A172 (cell line): Measurements from ENCODE around the gene PLA2G4F. TPM values are rescaled to one million over a fixed set of nuclear protein-coding genes. Genes with fewer than 3 reads are reported as not detected.

Experiments
- DNase-seq: peaks from one replicate; pipeline ENCODE4 v3.0.0-alpha.2; 2015; ENCODE audit warnings: low spot score
- total RNA-seq: library from RNA; depleted of rRNA; stranded (reverse); fragments of >200 nt; shearing (Covaris generic); gene quantifications from 2 replicates; pipeline ENCODE4 v1.2.3, GENCODE V29; 2014

Gene PLA2G4F
- total RNA-seq, 1 experiment from 2014 or later, result not detected

DNA sequence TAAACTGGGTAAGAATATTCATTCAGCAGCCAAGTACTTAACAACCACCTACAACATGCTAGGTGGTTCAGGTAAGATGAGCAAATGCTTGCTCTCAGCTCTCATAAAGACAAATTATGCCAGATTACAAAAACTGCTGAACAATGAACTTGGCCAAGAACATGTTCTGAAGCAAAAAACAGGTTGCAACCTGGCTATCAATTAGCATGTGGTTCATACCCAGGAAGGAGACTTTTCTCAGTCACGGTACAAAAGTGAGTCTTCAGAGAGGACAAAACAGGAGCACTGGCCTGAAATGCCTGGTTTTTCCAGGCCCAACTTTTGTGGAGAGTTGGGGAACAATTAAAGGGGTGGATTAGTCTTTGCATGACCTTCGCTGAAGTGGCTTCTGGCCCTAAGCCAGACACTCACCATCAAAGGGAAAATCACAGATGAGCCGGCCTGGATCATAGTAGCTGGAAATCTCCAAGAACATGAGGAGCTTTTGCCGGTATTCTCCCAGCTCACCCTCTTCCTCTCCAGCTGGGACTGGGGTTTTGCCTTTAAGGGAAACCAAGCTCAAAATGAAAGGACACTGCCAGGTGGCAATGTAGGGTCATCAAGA, 7.6 kb upstream of the PLA2G4F start:
- DNase-seq, result no peak

DNA sequence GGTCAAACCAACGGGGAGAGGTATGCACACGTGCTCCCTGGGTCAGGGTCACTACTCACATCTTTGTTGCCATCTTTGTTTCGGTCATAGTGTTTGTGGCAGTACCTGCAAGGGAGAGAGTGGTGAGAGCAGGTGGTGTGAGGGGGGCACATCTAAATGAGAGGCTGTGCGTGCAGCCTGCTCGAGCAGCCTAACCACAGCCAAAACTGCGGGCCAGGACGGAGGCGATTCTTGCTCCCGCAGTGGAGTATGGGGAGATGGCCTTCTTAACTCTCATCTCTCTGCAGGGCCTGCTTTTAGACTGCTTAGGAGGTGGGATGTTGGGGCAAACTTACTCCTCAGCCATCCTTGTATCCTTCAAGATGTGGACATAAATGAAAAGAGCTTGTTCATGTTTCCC, 6.9 kb upstream of the PLA2G4F start:
- no peak for DNase-seq

DNA sequence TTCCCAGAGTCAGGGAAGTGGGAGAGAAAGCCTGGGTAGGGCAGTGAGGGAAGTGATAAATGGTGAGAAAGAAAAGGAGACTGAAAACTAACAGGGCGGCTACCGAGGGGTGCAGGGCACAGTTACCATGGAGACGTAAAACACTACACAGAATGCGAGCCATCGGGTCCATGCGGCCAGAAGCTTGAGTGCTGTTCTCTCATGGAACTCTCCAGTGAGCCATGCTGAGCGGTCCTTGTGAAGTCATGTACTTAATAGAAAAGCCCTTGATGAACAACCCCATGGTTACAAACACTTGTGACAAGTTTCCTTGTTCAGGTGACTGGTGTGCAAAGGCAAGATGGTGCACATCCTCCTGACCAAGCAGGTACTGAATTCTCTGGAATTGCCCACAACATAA, 3.7 kb upstream of the PLA2G4F start:
- DNase-seq, result no peak

- DNase-seq, result peak; percentile 33
Observed at GRCh38 chr15:42159381-42160015, 3.1 kb upstream of the PLA2G4F start.

DNA sequence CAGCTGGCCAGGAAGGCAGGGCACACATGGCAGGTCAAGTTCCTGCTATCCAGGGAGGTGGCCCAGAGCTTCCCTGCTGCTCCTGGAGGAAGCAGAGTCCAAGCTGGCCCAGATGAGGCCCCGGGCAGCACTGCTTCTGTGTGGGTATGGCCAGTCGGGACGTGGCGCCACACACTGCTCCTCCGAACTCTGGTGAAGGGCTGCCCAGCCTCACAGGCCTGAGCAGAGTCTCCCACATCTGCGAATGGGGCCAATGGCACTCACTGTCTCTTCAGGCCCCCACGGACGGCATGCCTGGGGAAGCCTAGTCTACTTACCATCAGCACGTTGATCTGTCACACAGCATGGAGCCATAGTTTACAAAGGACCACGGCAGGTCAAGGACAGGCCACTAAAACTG, 2.5 kb upstream of the PLA2G4F start:
- no peak for DNase-seq

GRCh38 chr15:42157981-42158765, 1.7 kb upstream of the PLA2G4F start:
- peak; percentile 82 for DNase-seq

DNA sequence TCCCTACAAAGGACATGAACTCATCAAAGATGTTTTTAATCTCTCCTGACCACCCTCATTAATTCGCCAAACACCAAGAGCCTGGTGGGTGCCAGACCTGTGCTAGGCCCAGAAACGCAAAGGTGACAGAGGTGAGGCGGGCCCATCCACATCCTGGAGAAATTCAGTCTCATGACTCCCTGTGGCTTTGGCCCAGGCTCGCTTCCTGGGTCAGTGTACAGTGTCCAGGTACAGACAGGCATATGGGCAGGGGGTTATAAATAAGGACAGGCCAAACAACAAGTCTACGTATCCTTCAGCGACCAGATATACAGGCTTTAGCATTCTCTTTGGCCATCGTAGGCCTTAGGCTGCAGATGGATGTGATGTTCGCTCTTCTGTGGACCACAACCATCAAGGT, 945 bp upstream of the PLA2G4F start:
- DNase-seq, result no peak

DNA sequence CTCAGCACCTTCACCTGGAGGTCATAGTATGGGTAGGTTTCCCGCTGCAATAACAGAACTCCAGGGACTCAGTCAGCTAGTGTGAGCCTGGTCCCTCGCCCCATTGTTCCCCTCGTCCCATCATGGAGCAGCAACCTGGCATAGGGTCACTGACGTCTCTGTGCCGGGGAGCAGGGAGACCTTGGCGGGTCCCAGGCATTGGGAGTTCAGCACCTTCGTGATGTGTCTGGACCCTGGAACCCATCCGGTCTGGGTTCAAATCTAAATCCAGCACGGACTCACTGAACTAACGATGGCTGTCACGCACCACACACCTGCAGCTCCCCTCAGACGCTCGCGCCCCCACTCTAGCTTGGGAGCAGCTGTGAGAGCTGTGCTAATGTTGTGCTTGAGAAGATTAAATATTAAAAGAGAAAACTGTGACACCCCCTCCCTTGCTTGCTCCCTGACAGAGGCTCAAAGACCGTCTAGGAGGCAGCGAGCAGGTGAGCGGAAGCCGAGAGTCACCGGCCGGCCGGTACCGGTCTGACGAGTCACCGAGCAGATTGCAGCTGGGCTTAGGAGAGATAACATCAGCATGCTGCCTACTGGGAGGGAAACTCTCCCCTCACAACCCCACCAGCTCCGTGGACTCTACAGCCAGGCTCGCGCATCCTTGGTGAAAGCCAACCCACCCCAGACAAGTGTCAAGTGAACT, 742 bp downstream of the PLA2G4F start:
- no peak for DNase-seq

- no peak for DNase-seq
Observed at GRCh38 chr15:42154956-42155355, 1.5 kb downstream of the PLA2G4F start.

DNA sequence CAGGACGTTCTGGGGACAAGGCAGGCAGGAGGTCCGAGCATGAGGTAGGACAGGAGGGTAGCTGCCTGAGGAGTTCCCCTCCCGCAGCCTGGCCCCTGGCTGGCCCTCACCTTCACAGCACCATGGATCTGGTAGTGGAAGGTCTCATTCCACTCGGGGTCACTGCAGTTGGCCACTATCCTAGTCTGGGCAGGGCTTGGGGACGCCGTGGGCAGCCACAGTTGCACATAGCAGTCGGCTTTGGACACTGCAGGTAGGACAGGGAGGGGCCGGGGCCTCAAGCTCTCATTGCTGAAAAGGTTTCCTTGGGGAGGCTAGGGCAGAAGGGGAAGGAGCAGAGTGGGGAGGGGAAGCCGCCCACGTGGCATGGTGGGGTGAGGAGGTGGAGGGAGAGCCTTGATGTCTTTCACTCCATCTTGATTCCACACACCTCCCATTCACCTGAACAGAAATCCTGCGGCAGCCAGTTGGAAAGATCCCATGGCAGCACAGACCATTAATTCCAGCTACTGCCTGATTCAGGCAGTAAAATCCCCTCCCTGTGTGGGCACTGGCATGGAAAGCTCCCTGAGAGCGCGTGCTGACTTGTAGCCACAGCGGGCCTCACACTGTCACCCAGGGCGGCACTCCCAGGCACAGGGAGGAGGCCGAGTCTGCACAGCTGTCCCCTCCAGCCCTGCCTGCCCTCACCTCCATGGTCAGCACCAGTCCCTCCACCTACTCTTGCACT, 2.1 kb downstream of the PLA2G4F start:
- DNase-seq, result no peak

- DNase-seq, result no peak
Observed at GRCh38 chr15:42153874-42154211, 2.6 kb downstream of the PLA2G4F start.

DNA sequence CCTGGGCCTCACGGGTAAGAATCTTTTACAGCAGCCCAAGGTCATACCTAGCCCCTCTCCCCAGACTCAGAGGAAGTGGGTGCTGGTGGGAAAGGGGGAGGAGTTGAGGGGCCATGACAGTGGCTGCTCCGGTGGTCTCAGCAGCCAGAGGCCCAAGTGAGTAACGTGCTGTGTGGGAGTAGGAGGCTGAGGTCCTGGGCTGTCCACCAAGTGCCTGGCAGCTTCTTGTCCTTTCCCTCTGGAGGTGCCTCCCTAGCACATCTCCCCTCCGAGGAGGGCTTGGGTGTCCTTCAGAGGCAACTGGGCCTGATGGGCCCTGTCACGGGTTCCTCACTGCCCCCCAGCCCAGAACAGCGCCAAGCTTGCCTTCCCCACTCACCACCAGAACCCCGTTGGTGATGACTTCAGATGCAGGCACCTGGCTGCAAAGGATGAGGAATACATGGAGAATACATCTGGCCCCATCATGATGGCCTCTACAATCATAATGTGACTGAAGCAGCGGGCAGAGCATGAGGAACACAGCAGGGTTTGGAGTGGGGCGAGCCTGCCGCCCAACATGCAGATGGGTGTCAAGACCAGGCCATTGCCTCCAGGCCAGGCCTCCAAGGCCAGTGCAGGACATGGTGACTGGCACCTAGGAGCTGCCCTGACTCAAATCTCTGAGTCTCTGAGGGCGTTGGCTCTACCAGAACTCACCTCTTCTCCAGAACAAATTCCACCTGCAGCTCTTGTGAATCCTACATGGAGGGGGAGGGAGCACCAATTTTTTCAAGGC, 3.3 kb downstream of the PLA2G4F start:
- DNase-seq, result no peak

GRCh38 chr15:42152196-42152920, 4.1 kb downstream of the PLA2G4F start:
- no peak for DNase-seq

DNA sequence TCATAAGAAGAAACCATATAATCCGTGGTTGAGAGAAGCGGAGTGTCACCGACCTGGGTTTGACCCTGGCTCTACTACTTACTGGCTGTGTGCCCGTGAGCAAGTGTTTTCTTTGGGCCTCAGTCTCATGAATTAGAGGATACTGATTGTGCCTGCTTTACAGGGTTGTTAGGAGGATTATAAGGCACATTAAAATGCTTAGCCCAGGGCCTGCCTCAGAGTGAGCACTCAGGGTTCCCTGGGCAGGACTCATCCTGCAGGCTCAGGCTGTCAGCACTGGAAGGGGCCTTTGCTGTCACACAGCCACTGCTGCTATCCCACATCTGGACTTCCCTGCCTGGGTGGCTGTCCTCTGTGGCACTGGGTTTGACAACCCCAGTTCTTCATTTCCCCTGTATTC, 4.7 kb downstream of the PLA2G4F start:
- DNase-seq, result no peak

- no peak for DNase-seq
Observed at GRCh38 chr15:42151141-42151561, 5.3 kb downstream of the PLA2G4F start.

DNA sequence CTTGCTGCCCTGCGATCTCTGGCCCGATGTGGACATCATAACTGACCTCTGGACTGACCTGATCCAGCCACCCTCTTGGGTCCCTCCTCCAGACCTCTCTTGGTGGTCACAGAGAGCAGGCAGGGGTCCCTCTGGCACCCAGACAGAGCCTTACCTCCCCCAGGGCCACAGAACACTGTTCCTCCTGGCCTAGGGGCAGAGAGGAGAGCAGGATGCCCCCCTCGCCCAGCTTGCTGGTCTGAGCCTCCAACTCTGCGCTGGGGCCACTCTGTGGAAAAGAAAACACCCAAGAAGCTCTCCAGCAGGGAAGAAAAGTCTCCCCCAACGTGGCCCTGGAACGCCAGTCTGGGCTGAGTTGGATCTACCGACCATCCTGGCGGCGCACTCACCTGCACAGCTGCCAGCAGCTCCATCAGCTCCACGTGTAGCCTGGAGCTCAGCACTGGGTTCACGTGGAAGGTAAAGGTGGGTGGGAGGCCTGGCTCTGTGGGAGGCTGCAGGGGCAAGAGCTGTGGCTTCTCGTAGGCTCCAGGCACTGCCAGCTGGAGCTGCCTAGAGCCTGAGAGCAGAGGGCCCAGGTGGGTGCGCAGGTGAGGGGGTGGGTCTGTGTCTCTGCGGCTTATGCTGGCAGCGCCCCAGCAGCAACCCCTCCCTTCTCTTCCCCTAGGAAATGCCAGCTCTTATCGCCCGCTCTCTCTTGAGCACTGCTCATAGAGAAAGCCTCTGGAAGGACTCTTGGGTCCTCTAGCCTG, 6.0 kb downstream of the PLA2G4F start:
- no peak for DNase-seq

- DNase-seq, result no peak
Observed at GRCh38 chr15:42149493-42150218, 6.8 kb downstream of the PLA2G4F start.

DNA sequence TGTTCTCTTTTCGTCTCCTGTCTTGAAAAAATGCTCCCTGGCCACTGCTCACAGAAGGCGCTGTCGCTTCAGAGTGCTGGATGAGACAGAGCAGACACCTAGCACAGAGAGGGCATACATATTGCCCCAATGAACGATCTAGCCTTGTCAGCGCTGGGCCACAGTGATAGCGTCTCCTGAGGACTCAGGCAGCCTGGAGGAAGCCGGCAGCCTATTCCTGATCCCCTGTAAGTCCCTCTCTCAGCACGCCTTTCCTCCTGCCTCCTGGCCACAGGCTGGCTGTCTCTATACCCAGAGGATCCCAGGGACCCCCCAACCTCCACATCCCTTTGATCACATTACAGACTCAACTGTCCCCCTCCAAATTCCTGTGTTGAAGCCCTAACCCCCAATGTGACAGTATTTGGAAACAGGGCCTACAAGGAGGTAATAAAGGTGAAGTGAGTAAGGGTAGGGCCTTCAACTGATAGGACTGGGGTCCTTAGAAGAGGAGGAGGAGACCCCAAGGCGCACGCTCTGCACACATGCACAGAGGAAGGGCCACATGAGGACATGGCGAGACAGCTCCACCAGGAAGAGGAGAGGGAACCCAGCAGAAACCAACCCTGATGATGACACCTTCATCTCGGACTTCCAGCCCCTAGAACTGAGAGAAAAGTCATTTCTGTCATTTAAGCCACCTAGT, 7.5 kb downstream of the PLA2G4F start:
- no peak for DNase-seq

GRCh38 chr15:42147431-42147735, 9.1 kb downstream of the PLA2G4F start:
- no peak for DNase-seq
